Lung (tissue), 12 donors: ENCODE measurements around the gene RPS19BP1. TPM values are rescaled to one million over a fixed set of nuclear protein-coding genes. Genes with fewer than 3 reads are reported as not detected.

Source experiments
- ATAC-seq: fragments of 200-7000 bp; cut with Tn5 transposase; one replicate; pipeline ENCODE4 v1.9.1; 2020; ENCODE audit warnings: moderate number of reproducible peaks; ENCODE audit not compliant: insufficient read depth, low FRiP score
- DNase-seq, 3 donors: peaks; one replicate each; pipeline ENCODE4 v3.0.0-alpha.2; 2013 to 2017
- H3K27ac ChIP-seq, 2 donors: one replicate each; pipeline ENCODE4 v1.5.1; 2013; ENCODE audit warnings: mild to moderate bottlenecking in 2 of 2, moderate library complexity in 2 of 2, control low read depth in 1 of 2, inconsistent platforms in 1 of 2, low read depth in 1 of 2, low read length in 1 of 2
- H3K27me3 ChIP-seq, 3 donors: one replicate each; pipeline ENCODE4 v1.5.1; 2013; ENCODE audit warnings: low read length in 2 of 3; ENCODE audit not compliant: control insufficient read depth in 3 of 3, insufficient read depth in 3 of 3
- H3K36me3 ChIP-seq, 4 donors: one replicate each; pipeline ENCODE4 v1.5.1; 2013; ENCODE audit warnings: low read length in 4 of 4, mild to moderate bottlenecking in 1 of 4, moderate library complexity in 1 of 4; ENCODE audit not compliant: control insufficient read depth in 4 of 4, insufficient read depth in 4 of 4
- H3K4me1 ChIP-seq, 5 donors: one replicate each; pipeline ENCODE4 v1.5.1; 2013; ENCODE audit warnings: low read length in 5 of 5, mild to moderate bottlenecking in 2 of 5, moderate library complexity in 1 of 5; ENCODE audit not compliant: control insufficient read depth in 5 of 5, insufficient read depth in 5 of 5
- H3K4me3 ChIP-seq: one replicate; pipeline ENCODE4 v1.5.1; 2013; ENCODE audit warnings: mild to moderate bottlenecking, control low read depth, moderate library complexity
- H3K9ac ChIP-seq, 2 donors: one replicate each; pipeline ENCODE4 v1.5.1; 2013; ENCODE audit warnings: low read length in 2 of 2, control low read depth in 1 of 2; ENCODE audit not compliant: insufficient read depth in 1 of 2
- H3K9me3 ChIP-seq, 4 donors: one replicate each; pipeline ENCODE4 v1.5.1; 2013; ENCODE audit warnings: low read length in 3 of 4, mild to moderate bottlenecking in 1 of 4, moderate library complexity in 1 of 4; ENCODE audit not compliant: control insufficient read depth in 4 of 4, insufficient read depth in 3 of 4
- CTCF ChIP-seq: IDR thresholded peaks from 2 replicates; pipeline ENCODE4 v1.5.1; 2012; ENCODE audit warnings: mild to moderate bottlenecking; ENCODE audit errors: control extremely low read depth, extremely low read depth
- WGBS, 2 donors: extraction: QIAGEN DNeasy Blood & Tissue Kit; methylation state at CpG; one replicate each; pipeline ENCODE4 v1.1.7; 2013; 5-methylcytosine and 5-hydroxymethylcytosine counted together
- polyA plus RNA-seq, 2 donors: library from polyadenylated mRNA; stranded (reverse); fragments of 200-250 nt; gene quantifications; one replicate each; pipeline ENCODE4 v1.2.1, GENCODE V29; 2013
- total RNA-seq, 2 donors: library from RNA; depleted of rRNA in 1 of 2; stranded (reverse); fragments of >200 nt in 1 of 2; gene quantifications; one replicate each; pipeline ENCODE4 v1.2.1, GENCODE V29; 2014 to 2021
- donor health status: control.
- donor health status: control.
- donor health status: Bipolar disorder and iron deficiency.
- donor health status: healthy.
- donor health status: DM: yes; HTN: yes; CAD: no.

The RPS19BP1 gene
- total and polyA plus RNA-seq, 4 donors: 50.0 to 199 (median 135) TPM

- Histone ChIP-seq H3K4me1 (peaks cover 0 to 13% (median 0%) of the 10 kb centered on the region in 5 donors), H3K9ac (no peak overlapping the region), H3K36me3 (peaks cover 0 to 8% (median under 1%) of the 10 kb centered on the region in 4 donors), H3K27ac (no peak overlapping the region), H3K9me3 (no peaks in the 10 kb centered on the region), H3K27me3 (no peaks in the 10 kb centered on the region), H3K4me3 (no peak overlapping the region)
- 40 to 52% methylated on average over 13 of the region's 13 CpGs for WGBS, 2 donors
- TF ChIP-seq CTCF: no peak
- ATAC-seq: peak; percentile 84
- peak; percentile 74 to 87 (median 77) for DNase-seq
These were observed 42.3 kb downstream of the RPS19BP1 start for GRCh38 chr22:39490135-39490798.

DNA sequence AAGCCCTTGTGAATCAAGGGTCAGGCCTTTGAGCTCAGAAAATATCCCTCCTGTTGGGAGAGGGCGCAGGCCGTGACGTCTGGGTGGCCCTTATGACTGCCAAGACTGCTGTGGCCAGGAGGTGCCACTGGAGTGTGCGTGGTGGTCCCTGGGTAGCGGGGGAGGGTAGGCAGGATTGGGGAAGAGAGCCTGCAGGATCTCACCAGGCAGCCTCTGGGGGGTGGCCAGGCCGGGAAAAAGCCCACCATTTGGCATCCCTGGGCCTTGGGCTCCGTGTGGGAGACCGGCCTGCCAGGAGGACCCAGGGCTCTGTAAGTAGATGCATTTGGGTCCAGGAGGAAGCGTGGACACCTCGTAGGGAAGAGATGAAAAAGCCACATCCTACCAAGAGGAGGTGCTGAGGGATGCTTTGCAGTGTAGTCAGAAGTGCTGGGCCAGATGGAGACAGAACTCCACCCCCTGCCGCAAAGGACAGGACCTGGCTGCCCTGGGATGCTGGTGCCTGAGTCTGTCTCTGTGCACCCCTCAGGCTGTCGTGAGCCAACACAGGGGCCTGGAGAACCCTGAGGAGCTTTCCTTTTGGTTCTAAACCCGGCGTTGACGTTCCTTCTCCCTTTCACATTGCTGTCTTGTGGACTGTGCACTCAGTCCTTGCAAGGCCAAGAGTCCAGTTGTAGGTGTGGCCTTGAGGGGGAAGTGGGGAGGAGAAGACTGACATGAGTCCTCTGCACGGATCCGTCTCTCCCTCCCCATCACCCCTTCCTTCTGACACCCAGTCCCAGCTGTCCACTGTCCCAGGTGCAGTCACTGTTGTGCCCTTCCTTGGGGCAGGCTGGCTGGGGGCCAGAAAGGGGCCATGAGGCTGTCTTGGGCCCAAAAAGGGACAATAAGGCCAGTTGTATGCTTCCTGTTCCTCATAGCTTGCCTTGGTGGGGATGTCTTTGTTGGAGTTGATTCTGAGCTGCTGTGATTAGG lies 43.2 kb downstream of the RPS19BP1 start:
- H3K9ac ChIP-seq: no peak overlapping the region
- no peaks in the 10 kb centered on the region for H3K9me3 ChIP-seq
- ATAC-seq (no peak), DNase-seq (no peak)
- H3K36me3 ChIP-seq: peaks cover 0 to 8% (median under 1%) of the 10 kb centered on the region in 4 donors
- TF ChIP-seq CTCF: no peak
- 84 to 87% methylated on average over 17 of the region's 17 CpGs for WGBS, 2 donors
- H3K4me1 ChIP-seq: peaks cover 0 to 13% (median 0%) of the 10 kb centered on the region in 5 donors
- no peak overlapping the region for H3K27ac ChIP-seq
- no peaks in the 10 kb centered on the region for H3K27me3 ChIP-seq
- no peak overlapping the region for H3K4me3 ChIP-seq

- no peak for ATAC-seq
- Histone ChIP-seq H3K4me3 (no peak overlapping the region), H3K27me3 (no peaks in the 10 kb centered on the region), H3K9me3 (no peaks in the 10 kb centered on the region), H3K27ac (no peak overlapping the region), H3K4me1 (peaks cover 0 to 13% (median 0%) of the 10 kb centered on the region in 5 donors), H3K36me3 (peaks cover 0 to 8% (median under 1%) of the 10 kb centered on the region in 4 donors), H3K9ac (no peak overlapping the region)
- WGBS, 2 donors: 92 to 97% methylated on average over 38 to 39 of the region's 39 CpGs
- TF ChIP-seq CTCF: no peak
- no peak for DNase-seq
These were observed 43.9 kb downstream of the RPS19BP1 start for GRCh38 chr22:39488563-39489083.
